GM12872 (cell line): ENCODE data around the gene DHFR.

ENCODE experiments used
- CTCF ChIP-seq: IDR thresholded peaks from 3 replicates; pipeline ENCODE4 v1.5.1; 2011; ENCODE audit warnings: low read depth, mild to moderate bottlenecking, low read length, moderate library complexity; ENCODE audit not compliant: insufficient read depth

DHFR gene

GRCh38 chr5:80584770-80585169 lies 70.0 kb downstream of the DHFR start:
- TF ChIP-seq CTCF, result no peak

GRCh38 chr5:80579050-80579449 lies 75.7 kb downstream of the DHFR start:
- TF ChIP-seq CTCF, result no peak

GRCh38 chr5:80577707-80578106 lies 77.1 kb downstream of the DHFR start:
- no peak for TF ChIP-seq CTCF

GRCh38 chr5:80576383-80576782 lies 78.4 kb downstream of the DHFR start:
- no peak for TF ChIP-seq CTCF
